ENCODE results near the gene PRTN3.

Gene PRTN3, protein sequence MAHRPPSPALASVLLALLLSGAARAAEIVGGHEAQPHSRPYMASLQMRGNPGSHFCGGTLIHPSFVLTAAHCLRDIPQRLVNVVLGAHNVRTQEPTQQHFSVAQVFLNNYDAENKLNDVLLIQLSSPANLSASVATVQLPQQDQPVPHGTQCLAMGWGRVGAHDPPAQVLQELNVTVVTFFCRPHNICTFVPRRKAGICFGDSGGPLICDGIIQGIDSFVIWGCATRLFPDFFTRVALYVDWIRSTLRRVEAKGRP

DNA sequence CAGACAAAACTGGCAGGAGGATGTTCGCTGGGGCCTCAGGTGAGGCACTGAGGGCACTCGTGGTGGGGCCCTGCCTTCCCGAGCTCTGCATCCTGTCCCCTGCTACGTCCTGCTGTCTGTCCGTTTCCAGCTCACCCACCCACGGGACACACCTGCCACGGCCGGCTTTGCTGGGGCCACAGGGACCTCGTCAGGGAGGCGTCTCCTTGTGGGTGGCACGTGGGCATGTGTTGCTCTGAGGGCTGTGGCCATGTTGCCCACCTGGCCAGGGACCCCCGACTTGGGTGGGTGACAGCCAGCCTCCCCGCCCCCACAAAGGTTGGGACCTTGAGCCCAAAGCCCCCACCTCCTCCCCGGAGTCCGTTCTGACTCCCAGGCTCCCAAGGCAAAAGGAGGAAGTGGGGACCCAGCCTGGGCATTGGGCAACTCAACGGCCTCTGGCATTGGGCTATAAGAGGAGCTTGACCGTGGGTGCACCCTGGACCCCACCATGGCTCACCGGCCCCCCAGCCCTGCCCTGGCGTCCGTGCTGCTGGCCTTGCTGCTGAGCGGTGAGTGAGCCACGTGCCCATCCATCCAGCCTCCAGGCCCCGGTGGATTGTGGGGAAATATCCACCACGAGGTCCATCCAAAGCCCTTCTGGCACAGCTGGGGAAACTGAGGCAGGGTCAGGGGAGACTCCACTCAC lies at the start of gene PRTN3:
Gene PRTN3, plus strand, starts transcription at position 481 of the 688 bp plus-strand sequence. Its CDS starts 10 bp downstream, at position 491.
- DNase-seq (ENCODE audit: low spot score): no peak
- in situ Hi-C loops (cut with MboI; ENCODE audit: low sequenced_read_pairs, unreplicated experiment): no loop called here
- TF ChIP-seq, protein P1, sequence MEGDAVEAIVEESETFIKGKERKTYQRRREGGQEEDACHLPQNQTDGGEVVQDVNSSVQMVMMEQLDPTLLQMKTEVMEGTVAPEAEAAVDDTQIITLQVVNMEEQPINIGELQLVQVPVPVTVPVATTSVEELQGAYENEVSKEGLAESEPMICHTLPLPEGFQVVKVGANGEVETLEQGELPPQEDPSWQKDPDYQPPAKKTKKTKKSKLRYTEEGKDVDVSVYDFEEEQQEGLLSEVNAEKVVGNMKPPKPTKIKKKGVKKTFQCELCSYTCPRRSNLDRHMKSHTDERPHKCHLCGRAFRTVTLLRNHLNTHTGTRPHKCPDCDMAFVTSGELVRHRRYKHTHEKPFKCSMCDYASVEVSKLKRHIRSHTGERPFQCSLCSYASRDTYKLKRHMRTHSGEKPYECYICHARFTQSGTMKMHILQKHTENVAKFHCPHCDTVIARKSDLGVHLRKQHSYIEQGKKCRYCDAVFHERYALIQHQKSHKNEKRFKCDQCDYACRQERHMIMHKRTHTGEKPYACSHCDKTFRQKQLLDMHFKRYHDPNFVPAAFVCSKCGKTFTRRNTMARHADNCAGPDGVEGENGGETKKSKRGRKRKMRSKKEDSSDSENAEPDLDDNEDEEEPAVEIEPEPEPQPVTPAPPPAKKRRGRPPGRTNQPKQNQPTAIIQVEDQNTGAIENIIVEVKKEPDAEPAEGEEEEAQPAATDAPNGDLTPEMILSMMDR (IDR thresholded peaks at IDR 0.05; ENCODE audit: borderline replicate concordance, control extremely low read depth, extremely low read depth, insufficient read depth, missing control alignments): no peak

DNA sequence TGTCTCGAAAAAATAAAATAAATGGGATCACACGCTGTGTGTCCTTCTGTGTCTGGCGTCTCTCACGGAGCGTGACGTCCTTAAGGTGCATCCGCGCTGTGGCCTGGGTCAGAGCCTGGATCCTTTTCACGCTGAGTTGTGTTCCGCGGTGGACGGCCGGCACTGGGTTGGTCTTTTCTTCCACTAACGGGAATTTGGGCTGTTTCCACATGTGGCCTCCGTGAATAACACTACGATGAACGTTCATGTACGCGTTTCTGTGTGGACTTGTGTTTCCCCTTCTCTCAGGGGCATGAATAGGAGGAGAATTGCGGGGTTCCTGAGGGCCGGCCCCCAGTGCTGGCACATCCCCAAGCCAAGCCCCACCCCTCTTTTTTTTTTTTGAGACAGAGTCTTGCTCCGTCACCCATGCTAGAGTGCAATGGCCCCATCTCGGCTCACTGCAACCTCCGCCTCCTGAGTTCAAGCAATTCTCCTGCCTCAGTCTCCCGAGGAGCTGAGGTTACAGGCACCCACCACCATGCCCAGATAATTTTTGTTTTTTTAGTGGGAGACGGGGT lies 49.7 kb upstream of the PRTN3 start:
- TF ChIP-seq, protein P1 (IDR thresholded peaks at IDR 0.05; ENCODE audit: borderline replicate concordance, control extremely low read depth, extremely low read depth, insufficient read depth, missing control alignments): no peak
- in situ Hi-C loops (cut with MboI; ENCODE audit: low sequenced_read_pairs, unreplicated experiment): no loop called here
- no peak for DNase-seq (ENCODE audit: low spot score)

DNA sequence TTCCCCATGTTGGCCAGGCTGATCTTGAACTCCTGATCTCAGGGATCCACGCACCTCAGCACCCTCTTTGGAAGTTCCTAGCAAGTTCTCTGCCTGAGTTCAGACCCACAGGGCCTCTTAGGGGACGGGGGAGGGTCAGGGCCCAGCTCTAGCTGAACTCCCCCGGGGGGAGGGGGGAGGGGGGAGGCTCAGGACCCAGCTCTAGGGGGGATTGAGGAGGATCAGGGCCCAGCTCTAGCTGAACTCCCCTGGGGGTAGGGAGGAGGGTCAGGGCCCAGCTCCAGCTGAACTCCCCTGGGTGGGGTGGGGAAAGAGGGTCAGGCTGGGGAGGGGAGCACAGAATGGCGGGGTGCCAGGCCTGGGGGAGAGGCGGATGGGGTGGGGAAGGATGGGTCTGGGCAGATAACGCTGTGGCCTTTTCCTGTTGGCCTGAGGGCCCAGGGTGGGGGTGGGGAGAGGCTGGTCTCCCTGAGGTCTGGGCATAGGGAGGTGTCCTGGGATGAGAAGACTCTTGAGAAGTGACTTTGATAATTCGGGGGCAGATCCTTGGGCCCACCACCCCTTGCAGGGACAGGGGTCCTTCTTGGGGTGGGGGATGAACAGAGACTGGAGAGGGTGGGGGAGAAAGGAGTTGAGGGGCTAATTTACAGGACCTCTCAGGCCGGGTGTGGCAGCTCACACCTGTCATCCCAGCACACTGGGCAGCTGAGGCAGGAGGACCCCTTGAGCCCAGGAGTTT lies 49.1 kb upstream of the PRTN3 start:
- in situ Hi-C loops (cut with MboI; ENCODE audit: low sequenced_read_pairs, unreplicated experiment): no loop called here

DNA sequence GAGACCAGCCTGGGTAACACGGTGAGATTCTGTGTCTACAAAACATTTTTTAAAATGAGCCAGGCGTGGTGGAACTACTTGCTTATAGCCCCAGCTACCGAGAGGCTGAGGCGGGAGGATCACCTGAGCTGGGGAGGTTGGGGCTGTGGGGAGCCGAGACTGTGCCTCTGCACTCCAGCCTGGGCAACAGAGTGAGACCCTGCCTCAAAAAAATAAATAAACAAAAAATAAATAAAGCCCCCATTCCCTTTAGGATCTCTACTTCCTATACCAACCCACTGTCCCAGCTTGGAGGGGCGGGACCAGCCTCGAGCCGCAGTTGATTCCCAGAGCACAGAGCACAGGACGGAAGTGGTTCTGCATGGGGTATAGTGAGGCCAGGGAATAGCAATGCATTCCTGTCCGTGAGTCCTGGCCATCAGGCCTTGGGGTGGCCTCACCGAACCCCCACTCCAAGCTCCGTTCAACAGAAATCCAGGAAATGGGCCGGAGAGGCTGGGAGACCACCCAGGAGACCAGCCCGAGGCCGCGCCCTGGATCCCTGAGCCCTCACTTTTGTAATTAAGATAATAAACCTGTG lies 48.4 kb upstream of the PRTN3 start:
- in situ Hi-C loops (cut with MboI; ENCODE audit: low sequenced_read_pairs, unreplicated experiment): no loop called here
- no peak for DNase-seq (ENCODE audit: low spot score)
- TF ChIP-seq, protein P1 (IDR thresholded peaks at IDR 0.05; ENCODE audit: borderline replicate concordance, control extremely low read depth, extremely low read depth, insufficient read depth, missing control alignments): no peak

More for the DNA sequence above, 49.1 kb upstream of the PRTN3 start:
- TF ChIP-seq, protein P1 (IDR thresholded peaks at IDR 0.05; ENCODE audit: borderline replicate concordance, control extremely low read depth, extremely low read depth, insufficient read depth, missing control alignments): no peak
- no peak for DNase-seq (ENCODE audit: low spot score)

DNA sequence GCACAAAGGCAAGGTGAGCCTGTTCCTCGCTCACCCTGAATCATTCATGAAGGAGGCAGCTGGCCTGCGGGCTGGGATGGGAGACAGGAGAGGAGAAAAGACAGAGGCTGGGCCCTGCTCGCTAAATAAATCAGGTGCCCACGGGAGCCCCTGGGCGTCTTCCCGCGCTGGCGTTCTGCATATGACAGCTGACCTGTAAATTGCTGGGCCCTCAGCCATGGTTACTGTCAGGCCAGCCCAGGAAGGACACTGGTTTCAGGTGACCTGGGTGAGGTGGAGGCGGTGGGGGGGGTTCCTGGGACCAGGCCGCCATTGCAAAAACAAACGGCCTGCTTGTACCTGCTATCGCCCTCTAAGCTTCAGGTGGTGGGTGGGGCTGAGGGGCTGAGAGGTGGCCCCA lies 47.0 kb upstream of the PRTN3 start:
- TF ChIP-seq, protein P1 (IDR thresholded peaks at IDR 0.05; ENCODE audit: borderline replicate concordance, control extremely low read depth, extremely low read depth, insufficient read depth, missing control alignments): no peak
- DNase-seq (ENCODE audit: low spot score): no peak
- in situ Hi-C loops (cut with MboI; ENCODE audit: low sequenced_read_pairs, unreplicated experiment): no loop called here

DNA sequence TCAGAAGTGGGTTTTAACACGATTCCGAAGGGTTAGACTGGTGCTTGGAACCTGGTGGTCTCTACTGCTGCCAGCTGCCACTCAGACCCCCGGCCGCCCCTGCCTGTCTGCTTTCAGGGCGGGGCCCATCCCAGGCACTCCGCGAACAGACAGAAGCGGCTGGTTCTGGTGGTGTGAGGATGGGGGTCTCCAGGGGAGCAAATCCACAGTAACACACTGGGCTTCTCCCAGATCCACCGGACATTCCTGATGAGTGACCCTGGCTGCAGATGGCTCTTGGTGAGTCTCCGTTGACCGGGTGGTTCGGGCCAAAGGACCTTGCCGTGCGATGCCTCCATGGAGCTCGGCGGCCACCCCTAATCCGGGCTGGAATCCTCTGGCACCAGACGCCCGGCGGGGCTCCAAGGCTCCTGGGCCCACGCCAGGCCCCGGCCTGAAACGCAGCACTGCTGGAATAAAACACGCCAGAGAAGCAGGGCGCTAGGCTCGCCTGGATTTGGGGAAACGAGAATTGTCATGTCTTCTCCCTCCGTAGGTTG lies 45.7 kb upstream of the PRTN3 start:
- no peak for DNase-seq (ENCODE audit: low spot score)
- in situ Hi-C loops (cut with MboI; ENCODE audit: low sequenced_read_pairs, unreplicated experiment): no loop called here
- TF ChIP-seq, protein P1 (IDR thresholded peaks at IDR 0.05; ENCODE audit: borderline replicate concordance, control extremely low read depth, extremely low read depth, insufficient read depth, missing control alignments): no peak

Measured in GM13976 (cell line).